CD4-positive, alpha-beta T cell treated with Interleukin-17A for 1 hour (primary cell): ENCODE data around the gene CYP4F3.
"Not testable (repeated sequence)": the region's sequence is repeated elsewhere in the genome, so short reads cannot be mapped to it uniquely, and the experiment has no call there.

Source experiments
- DNase-seq: peaks from one replicate; pipeline ENCODE4 v3.0.0-alpha.2; 2020

CYP4F3 gene

GRCh38 chr19:15631817-15632216 lies 8.9 kb upstream of the CYP4F3 start:
- DNase-seq, result peak; percentile 22

GRCh38 chr19:15633082-15633835 lies 7.4 kb upstream of the CYP4F3 start:
- DNase-seq, result no peak

GRCh38 chr19:15634105-15634504 lies 6.6 kb upstream of the CYP4F3 start:
- no peak for DNase-seq

GRCh38 chr19:15635016-15635805 lies 5.5 kb upstream of the CYP4F3 start:
- DNase-seq, result no peak

GRCh38 chr19:15636026-15636425 lies 4.7 kb upstream of the CYP4F3 start:
- no peak for DNase-seq

- DNase-seq, result no peak
Measured at GRCh38 chr19:15639596-15639995, 1.1 kb upstream of the CYP4F3 start.

- no peak for DNase-seq
Measured at GRCh38 chr19:15640904-15641597, 354 bp downstream of the CYP4F3 start.

- DNase-seq, result no peak
Measured at GRCh38 chr19:15641901-15642491, 1.3 kb downstream of the CYP4F3 start.

GRCh38 chr19:15642807-15643206 lies 2.1 kb downstream of the CYP4F3 start:
- no peak for DNase-seq

GRCh38 chr19:15643387-15643786 lies 2.7 kb downstream of the CYP4F3 start:
- no peak for DNase-seq

- no peak for DNase-seq
Measured at GRCh38 chr19:15644066-15644741, 3.5 kb downstream of the CYP4F3 start.

GRCh38 chr19:15644816-15645215 lies 4.1 kb downstream of the CYP4F3 start:
- DNase-seq, result no peak

- no peak for DNase-seq
Measured at GRCh38 chr19:15649526-15649925, 8.8 kb downstream of the CYP4F3 start.

- not testable (repeated sequence) for DNase-seq
Measured at GRCh38 chr19:15650123-15650522, 9.4 kb downstream of the CYP4F3 start.

- DNase-seq, result no peak
Measured at GRCh38 chr19:15651791-15652190, 11.1 kb downstream of the CYP4F3 start.

GRCh38 chr19:15652559-15653278 lies 12.0 kb downstream of the CYP4F3 start:
- no peak for DNase-seq

- no peak for DNase-seq
Measured at GRCh38 chr19:15656467-15656866, 15.8 kb downstream of the CYP4F3 start.

GRCh38 chr19:15663247-15663646 lies 22.6 kb downstream of the CYP4F3 start:
- DNase-seq, result no peak

GRCh38 chr19:15666186-15666585 lies 25.5 kb downstream of the CYP4F3 start:
- DNase-seq, result no peak

GRCh38 chr19:15666883-15667282 lies 26.2 kb downstream of the CYP4F3 start:
- DNase-seq, result no peak

- no peak for DNase-seq
Measured at GRCh38 chr19:15669440-15669839, 28.7 kb downstream of the CYP4F3 start.

GRCh38 chr19:15669891-15670290 lies 29.2 kb downstream of the CYP4F3 start:
- DNase-seq, result no peak
